Naive B cell (primary cell): Measurements from ENCODE around the gene CRB1. TPM values are rescaled to one million over a fixed set of nuclear protein-coding genes. Genes with fewer than 3 reads are reported as not detected.

Experiments used
- ATAC-seq, 2 donors: fragments of 150-1000 bp; cut with Tn5 transposase; 2 replicates each; pipeline ENCODE4 v1.10.0; 2021; ENCODE audit warnings: low read depth in 2 of 2, mild to moderate bottlenecking in 2 of 2, moderate library complexity in 2 of 2
- DNase-seq: peaks from one replicate; pipeline ENCODE4 v3.0.0; 2022
- H3K27ac Mint-ChIP-seq, 6 donors: one replicate each; pipeline ENCODE4 v1.8.0; 2020 to 2022; ENCODE audit warnings: mild to moderate bottlenecking in 6 of 6, mixed read lengths in 6 of 6, moderate library complexity in 5 of 6, inconsistent platforms in 2 of 6
- H3K27me3 Mint-ChIP-seq, 3 donors: one replicate each; pipeline ENCODE4 v1.8.0; 2021 to 2022; ENCODE audit warnings: mixed read lengths in 3 of 3, mild to moderate bottlenecking in 1 of 3
- H3K36me3 Mint-ChIP-seq, 2 donors: one replicate each; pipeline ENCODE4 v1.8.0; 2020 to 2022; ENCODE audit warnings: mixed read lengths in 2 of 2, inconsistent platforms in 1 of 2, mild to moderate bottlenecking in 1 of 2
- H3K4me1 Mint-ChIP-seq, 3 donors: one replicate each; pipeline ENCODE4 v1.8.0; 2020 to 2022; ENCODE audit warnings: mixed read lengths in 3 of 3, inconsistent platforms in 1 of 3, mild to moderate bottlenecking in 1 of 3, moderate library complexity in 1 of 3
- H3K4me3 Mint-ChIP-seq, 8 donors: one replicate each; pipeline ENCODE4 v1.8.0; 2020 to 2022; ENCODE audit warnings: mild to moderate bottlenecking in 8 of 8, mixed read lengths in 8 of 8, moderate library complexity in 8 of 8, inconsistent platforms in 2 of 8
- H3K9me3 Mint-ChIP-seq, 7 donors: one replicate each; pipeline ENCODE4 v1.8.0; 2020 to 2022; ENCODE audit warnings: mixed read lengths in 7 of 7, mild to moderate bottlenecking in 5 of 7, inconsistent platforms in 2 of 7, moderate library complexity in 1 of 7
- polyA plus RNA-seq, 6 donors: library from polyadenylated mRNA; unstranded; fragments of 300-500 nt; fragmentation: Illumina TruSeq; gene quantifications; one replicate each; pipeline ENCODE4 v1.2.3, GENCODE V29; 2021; ENCODE audit warnings: low read depth in 6 of 6

Gene CRB1
- polyA plus RNA-seq, 6 donors from 2014 or later, result 0.09 to 1.4 (median 0.30) TPM; not detected in 2

- no peaks in the 10 kb centered on the region for H3K36me3 Mint-ChIP-seq
- no peak for ATAC-seq
These were observed 98.9 kb downstream of the CRB1 start for GRCh38 chr1:197366996-197367395.

GRCh38 chr1:197367627-197368026 lies 99.6 kb downstream of the CRB1 start:
- H3K9me3 Mint-ChIP-seq, result no peaks in the 10 kb centered on the region
- DNase-seq (no peak), ATAC-seq (no peak)
- no peaks in the 10 kb centered on the region for H3K4me1 Mint-ChIP-seq
- no peaks in the 10 kb centered on the region for H3K36me3 Mint-ChIP-seq
- no peak overlapping the region for H3K27ac Mint-ChIP-seq
- H3K27me3 Mint-ChIP-seq, result no peaks in the 10 kb centered on the region
- H3K4me3 Mint-ChIP-seq, result no peak overlapping the region

More at GRCh38 chr1:197366996-197367395, 98.9 kb downstream of the CRB1 start:
- no peak overlapping the region for H3K27ac Mint-ChIP-seq
- no peak overlapping the region for H3K4me3 Mint-ChIP-seq
- DNase-seq, result no peak
- H3K4me1 Mint-ChIP-seq, result no peaks in the 10 kb centered on the region
- H3K9me3 Mint-ChIP-seq, result no peaks in the 10 kb centered on the region
- no peaks in the 10 kb centered on the region for H3K27me3 Mint-ChIP-seq

- Mint-ChIP-seq H3K9me3 (no peaks in the 10 kb centered on the region), H3K36me3 (no peaks in the 10 kb centered on the region), H3K27ac (no peak overlapping the region), H3K4me3 (no peak overlapping the region), H3K27me3 (no peaks in the 10 kb centered on the region), H3K4me1 (peaks cover 0 to 3% (median 0%) of the 10 kb centered on the region in 3 donors)
- ATAC-seq (no peak), DNase-seq (no peak)
These were observed 106.4 kb downstream of the CRB1 start for GRCh38 chr1:197374428-197374827.

GRCh38 chr1:197384471-197384870 lies 116.4 kb downstream of the CRB1 start:
- H3K36me3 Mint-ChIP-seq, result no peaks in the 10 kb centered on the region
- no peak for DNase-seq

GRCh38 chr1:197388801-197389200 lies 120.7 kb downstream of the CRB1 start:
- ATAC-seq (no peak), DNase-seq (no peak)
- no peaks in the 10 kb centered on the region for H3K36me3 Mint-ChIP-seq
- no peak overlapping the region for H3K27ac Mint-ChIP-seq
- no peaks in the 10 kb centered on the region for H3K9me3 Mint-ChIP-seq
- H3K27me3 Mint-ChIP-seq, result no peaks in the 10 kb centered on the region
- H3K4me1 Mint-ChIP-seq, result peaks cover 0 to 3% (median 0%) of the 10 kb centered on the region in 3 donors
- no peak overlapping the region for H3K4me3 Mint-ChIP-seq

More at GRCh38 chr1:197384471-197384870, 116.4 kb downstream of the CRB1 start:
- ATAC-seq, result no peak
- Mint-ChIP-seq H3K4me3 (no peak overlapping the region), H3K27ac (no peak overlapping the region), H3K9me3 (no peaks in the 10 kb centered on the region), H3K4me1 (no peaks in the 10 kb centered on the region), H3K27me3 (no peaks in the 10 kb centered on the region)

GRCh38 chr1:197390856-197391255 lies 122.8 kb downstream of the CRB1 start:
- Mint-ChIP-seq H3K27ac (no peak overlapping the region), H3K9me3 (no peaks in the 10 kb centered on the region), H3K27me3 (no peaks in the 10 kb centered on the region), H3K4me1 (peaks cover 0 to 3% (median 0%) of the 10 kb centered on the region in 3 donors), H3K4me3 (no peak overlapping the region), H3K36me3 (no peaks in the 10 kb centered on the region)
- ATAC-seq (no peak), DNase-seq (no peak)

- H3K4me3 Mint-ChIP-seq, result no peak overlapping the region
- H3K27me3 Mint-ChIP-seq, result no peaks in the 10 kb centered on the region
- no peaks in the 10 kb centered on the region for H3K9me3 Mint-ChIP-seq
- peaks cover 0 to 3% (median 0%) of the 10 kb centered on the region in 3 donors for H3K4me1 Mint-ChIP-seq
- no peaks in the 10 kb centered on the region for H3K36me3 Mint-ChIP-seq
- no peak for ATAC-seq
- H3K27ac Mint-ChIP-seq, result no peak overlapping the region
- no peak for DNase-seq
These were observed 123.5 kb downstream of the CRB1 start for GRCh38 chr1:197391303-197392226.

- Mint-ChIP-seq H3K4me1 (peaks cover 0 to 3% (median 0%) of the 10 kb centered on the region in 3 donors), H3K27ac (no peak overlapping the region), H3K36me3 (no peaks in the 10 kb centered on the region), H3K27me3 (no peaks in the 10 kb centered on the region), H3K9me3 (no peaks in the 10 kb centered on the region), H3K4me3 (no peak overlapping the region)
- ATAC-seq (no peak), DNase-seq (no peak)
These were observed 124.5 kb downstream of the CRB1 start for GRCh38 chr1:197392541-197392940.

GRCh38 chr1:197393105-197393504 lies 125.1 kb downstream of the CRB1 start:
- peaks cover 0 to 3% (median 0%) of the 10 kb centered on the region in 3 donors for H3K4me1 Mint-ChIP-seq
- H3K4me3 Mint-ChIP-seq, result no peak overlapping the region
- H3K36me3 Mint-ChIP-seq, result no peaks in the 10 kb centered on the region
- no peak for DNase-seq
- ATAC-seq, result no peak
- no peaks in the 10 kb centered on the region for H3K27me3 Mint-ChIP-seq
- no peak overlapping the region for H3K27ac Mint-ChIP-seq
- H3K9me3 Mint-ChIP-seq, result no peaks in the 10 kb centered on the region

GRCh38 chr1:197393772-197394171 lies 125.7 kb downstream of the CRB1 start:
- H3K4me1 Mint-ChIP-seq, result peaks cover 0 to 3% (median 0%) of the 10 kb centered on the region in 3 donors
- DNase-seq (no peak), ATAC-seq (no peak)
- no peak overlapping the region for H3K4me3 Mint-ChIP-seq
- H3K27ac Mint-ChIP-seq, result no peak overlapping the region
- H3K36me3 Mint-ChIP-seq, result no peaks in the 10 kb centered on the region
- no peaks in the 10 kb centered on the region for H3K9me3 Mint-ChIP-seq
- no peaks in the 10 kb centered on the region for H3K27me3 Mint-ChIP-seq

GRCh38 chr1:197394831-197395608 lies 127.0 kb downstream of the CRB1 start:
- H3K9me3 Mint-ChIP-seq, result no peaks in the 10 kb centered on the region

GRCh38 chr1:197397895-197398294 lies 129.8 kb downstream of the CRB1 start:
- H3K9me3 Mint-ChIP-seq, result peaks cover 0 to 3% (median 0%) of the 10 kb centered on the region in 7 donors
- H3K27me3 Mint-ChIP-seq, result peaks cover 0 to 4% (median 3%) of the 10 kb centered on the region in 3 donors
- no peak overlapping the region for H3K4me3 Mint-ChIP-seq
- no peak overlapping the region for H3K27ac Mint-ChIP-seq
- H3K36me3 Mint-ChIP-seq, result no peaks in the 10 kb centered on the region
- DNase-seq (no peak), ATAC-seq (no peak)
- H3K4me1 Mint-ChIP-seq, result no peaks in the 10 kb centered on the region

More at GRCh38 chr1:197394831-197395608, 127.0 kb downstream of the CRB1 start:
- Mint-ChIP-seq H3K27me3 (no peaks in the 10 kb centered on the region), H3K27ac (no peak overlapping the region), H3K36me3 (no peaks in the 10 kb centered on the region), H3K4me3 (no peak overlapping the region), H3K4me1 (no peaks in the 10 kb centered on the region)
- no peak for ATAC-seq
- DNase-seq, result no peak

GRCh38 chr1:197399755-197400521 lies 131.9 kb downstream of the CRB1 start:
- ATAC-seq, result no peak
- Mint-ChIP-seq H3K4me3 (no peak overlapping the region), H3K36me3 (no peaks in the 10 kb centered on the region), H3K27ac (no peak overlapping the region), H3K4me1 (no peaks in the 10 kb centered on the region), H3K27me3 (peaks cover 0 to 8% (median 6%) of the 10 kb centered on the region in 3 donors), H3K9me3 (peaks cover 0 to 4% (median 0%) of the 10 kb centered on the region in 7 donors)
- DNase-seq, result peak; percentile 0
